Measurements from ENCODE around the gene TPCN1. TPM values are rescaled to one million over a fixed set of nuclear protein-coding genes. Genes with fewer than 3 reads are reported as not detected.

The TPCN1 gene
- polyA plus RNA-seq, 1 experiment: 31.9 TPM

- Histone ChIP-seq H3K27me3 (ENCODE audit: control insufficient read depth, insufficient read depth, low read length) (no peaks in the 10 kb centered on the region), H3K36me3 (ENCODE audit: control insufficient read depth, insufficient read depth, low read length) (peaks cover 8% of the 10 kb centered on the region), H3K4me3 (ENCODE audit: low read depth, low read length) (no peak overlapping the region)
- ChIA-PET CTCF (interaction anchor here (0.7 to 1.2 kb wide), 4 partner anchors 10 to 1915 kb away, joined by 3 to 4 read pairs (median 4); no protein-coding TSS in a partner anchor), POLR2A (no interaction called here)
- TF ChIP-seq, protein P1, sequence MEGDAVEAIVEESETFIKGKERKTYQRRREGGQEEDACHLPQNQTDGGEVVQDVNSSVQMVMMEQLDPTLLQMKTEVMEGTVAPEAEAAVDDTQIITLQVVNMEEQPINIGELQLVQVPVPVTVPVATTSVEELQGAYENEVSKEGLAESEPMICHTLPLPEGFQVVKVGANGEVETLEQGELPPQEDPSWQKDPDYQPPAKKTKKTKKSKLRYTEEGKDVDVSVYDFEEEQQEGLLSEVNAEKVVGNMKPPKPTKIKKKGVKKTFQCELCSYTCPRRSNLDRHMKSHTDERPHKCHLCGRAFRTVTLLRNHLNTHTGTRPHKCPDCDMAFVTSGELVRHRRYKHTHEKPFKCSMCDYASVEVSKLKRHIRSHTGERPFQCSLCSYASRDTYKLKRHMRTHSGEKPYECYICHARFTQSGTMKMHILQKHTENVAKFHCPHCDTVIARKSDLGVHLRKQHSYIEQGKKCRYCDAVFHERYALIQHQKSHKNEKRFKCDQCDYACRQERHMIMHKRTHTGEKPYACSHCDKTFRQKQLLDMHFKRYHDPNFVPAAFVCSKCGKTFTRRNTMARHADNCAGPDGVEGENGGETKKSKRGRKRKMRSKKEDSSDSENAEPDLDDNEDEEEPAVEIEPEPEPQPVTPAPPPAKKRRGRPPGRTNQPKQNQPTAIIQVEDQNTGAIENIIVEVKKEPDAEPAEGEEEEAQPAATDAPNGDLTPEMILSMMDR (IDR thresholded peaks at IDR 0.05; ENCODE audit: insufficient read depth, low read depth, low read length): no peak
- no peak for DNase-seq (ENCODE audit: low read depth)
Measured at GRCh38 chr12:113261847-113262470, 40.7 kb downstream of the TPCN1 start.

- ChIA-PET POLR2A (no interaction called here), CTCF (interaction anchor here (0.7 kb wide), 1 partner anchor 301 kb away, joined by 4 read pairs; no protein-coding TSS in a partner anchor)
- Histone ChIP-seq H3K36me3 (ENCODE audit: control insufficient read depth, insufficient read depth, low read length) (peaks cover 9% of the 10 kb centered on the region), H3K4me3 (ENCODE audit: low read depth, low read length) (no peak overlapping the region), H3K27me3 (ENCODE audit: control insufficient read depth, insufficient read depth, low read length) (no peaks in the 10 kb centered on the region)
- DNase-seq (ENCODE audit: low read depth): no peak
- TF ChIP-seq, protein P1 (IDR thresholded peaks at IDR 0.05; ENCODE audit: insufficient read depth, low read depth, low read length): no peak
Measured at GRCh38 chr12:113262710-113263109, 41.4 kb downstream of the TPCN1 start.

- Histone ChIP-seq H3K27me3 (ENCODE audit: control insufficient read depth, insufficient read depth, low read length) (no peaks in the 10 kb centered on the region), H3K4me3 (ENCODE audit: low read depth, low read length) (no peak overlapping the region), H3K36me3 (ENCODE audit: control insufficient read depth, insufficient read depth, low read length) (peaks cover 15% of the 10 kb centered on the region)
- ChIA-PET POLR2A (no interaction called here), CTCF (no interaction called here)
- TF ChIP-seq, protein P1 (IDR thresholded peaks at IDR 0.05; ENCODE audit: insufficient read depth, low read depth, low read length): no peak
- no peak for DNase-seq (ENCODE audit: low read depth)
Measured at GRCh38 chr12:113263431-113263963, 42.2 kb downstream of the TPCN1 start.

DNA sequence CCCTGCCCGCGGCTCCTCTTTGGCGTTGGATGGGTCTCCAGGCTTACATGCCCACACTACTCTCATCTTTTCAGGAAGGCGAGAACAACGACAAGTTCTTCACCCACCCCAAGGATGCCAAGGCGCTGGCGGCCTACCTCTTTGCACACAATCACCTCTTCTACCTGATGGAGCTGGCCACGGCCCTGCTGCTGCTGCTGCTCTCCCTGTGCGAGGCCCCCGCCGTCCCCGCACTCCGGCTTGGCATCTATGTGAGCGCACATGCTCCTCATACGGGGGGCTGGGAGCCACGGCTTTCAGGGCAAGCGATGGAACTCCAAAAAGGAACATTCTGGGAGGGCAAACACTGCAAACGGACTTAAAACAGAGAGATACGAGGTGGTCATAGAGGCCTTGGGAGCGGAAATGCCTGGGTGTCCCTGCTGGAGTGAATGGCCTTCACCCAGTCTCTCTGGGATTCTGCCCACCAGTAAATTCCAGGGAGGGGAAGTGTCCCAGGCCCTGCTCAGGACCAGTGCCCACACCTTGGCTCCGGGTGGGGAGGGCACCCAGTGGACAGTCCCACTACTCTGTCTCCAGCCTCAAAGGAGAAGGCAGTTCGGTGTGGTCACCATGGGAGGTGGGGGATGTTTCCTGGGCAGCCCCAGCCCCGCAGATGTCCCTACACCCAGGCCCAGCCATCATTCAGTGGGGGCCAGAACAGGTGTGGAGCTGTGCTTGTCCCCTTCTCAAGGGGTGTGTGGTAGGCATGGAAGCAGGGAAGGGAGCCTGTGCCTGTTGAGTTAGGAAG lies 45.0 kb downstream of the TPCN1 start:
- Histone ChIP-seq H3K27me3 (ENCODE audit: control insufficient read depth, insufficient read depth, low read length) (no peaks in the 10 kb centered on the region), H3K36me3 (ENCODE audit: control insufficient read depth, insufficient read depth, low read length) (peaks cover 17% of the 10 kb centered on the region), H3K4me3 (ENCODE audit: low read depth, low read length) (no peak overlapping the region)
- TF ChIP-seq, protein P1 (IDR thresholded peaks at IDR 0.05; ENCODE audit: insufficient read depth, low read depth, low read length): no peak
- ChIA-PET POLR2A (no interaction called here), CTCF (no interaction called here)
- DNase-seq (ENCODE audit: low read depth): no peak

DNA sequence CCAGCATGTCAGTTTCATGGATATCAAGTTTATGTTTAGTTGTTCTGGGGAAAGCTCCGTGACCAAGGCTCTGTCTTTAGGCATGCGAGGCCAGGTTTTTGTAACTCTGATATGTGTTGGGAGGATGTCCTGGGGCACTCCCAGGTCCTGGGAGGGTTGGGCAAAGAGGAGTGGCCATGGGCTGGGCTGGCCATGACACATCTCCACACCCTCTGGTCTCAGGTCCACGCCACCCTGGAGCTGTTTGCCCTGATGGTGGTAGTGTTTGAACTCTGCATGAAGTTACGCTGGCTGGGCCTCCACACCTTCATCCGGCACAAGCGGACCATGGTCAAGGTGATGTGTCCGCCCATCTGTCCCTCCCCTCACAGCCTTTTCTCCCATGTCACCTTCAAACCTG lies 46.4 kb downstream of the TPCN1 start:
- TF ChIP-seq, protein P1 (IDR thresholded peaks at IDR 0.05; ENCODE audit: insufficient read depth, low read depth, low read length): no peak
- ChIA-PET POLR2A (no interaction called here), CTCF (no interaction called here)
- no peak for DNase-seq (ENCODE audit: low read depth)
- Histone ChIP-seq H3K27me3 (ENCODE audit: control insufficient read depth, insufficient read depth, low read length) (no peaks in the 10 kb centered on the region), H3K36me3 (ENCODE audit: control insufficient read depth, insufficient read depth, low read length) (peaks cover 18% of the 10 kb centered on the region), H3K4me3 (ENCODE audit: low read depth, low read length) (no peak overlapping the region)

Measured in BJ (cell line).